ENCODE measurements around the gene HTR1A.

Gene HTR1A

GRCh38 chr5:63962279-63962678 lies at the start of gene HTR1A:
HTR1A (minus strand) TSS chr5:63962445; CDS start chr5:63961719, 726 bp downstream.
- no peak for DNase-seq (ENCODE audit: low read depth)

GRCh38 chr5:64003966-64004365 lies 41.7 kb upstream of the HTR1A start:
- DNase-seq (ENCODE audit: low read depth) = no peak

GRCh38 chr5:64000096-64000495 lies 37.9 kb upstream of the HTR1A start:
- no peak for DNase-seq (ENCODE audit: low read depth)

- DNase-seq (ENCODE audit: low read depth) = no peak
Measured at GRCh38 chr5:63987053-63987452, 24.8 kb upstream of the HTR1A start.

- no peak for DNase-seq (ENCODE audit: low read depth)
Measured at GRCh38 chr5:63981864-63982263, 19.6 kb upstream of the HTR1A start.

GRCh38 chr5:63963926-63964325 lies 1.7 kb upstream of the HTR1A start:
- no peak for DNase-seq (ENCODE audit: low read depth)

GRCh38 chr5:63963080-63963735 lies 963 bp upstream of the HTR1A start:
- DNase-seq (ENCODE audit: low read depth) = peak; percentile 49

- DNase-seq (ENCODE audit: low read depth) = no peak
Measured at GRCh38 chr5:63961598-63962161, 565 bp downstream of the HTR1A start.

GRCh38 chr5:63961125-63961597 lies 1.1 kb downstream of the HTR1A start:
- DNase-seq (ENCODE audit: low read depth) = no peak

- DNase-seq (ENCODE audit: low read depth) = no peak
Measured at GRCh38 chr5:63960646-63961045, 1.6 kb downstream of the HTR1A start.

GRCh38 chr5:63959177-63959982 lies 2.9 kb downstream of the HTR1A start:
- DNase-seq (ENCODE audit: low read depth) = no peak

GRCh38 chr5:63958654-63959053 lies 3.6 kb downstream of the HTR1A start:
- no peak for DNase-seq (ENCODE audit: low read depth)

GRCh38 chr5:63957617-63958016 lies 4.6 kb downstream of the HTR1A start:
- DNase-seq (ENCODE audit: low read depth) = no peak

- no peak for DNase-seq (ENCODE audit: low read depth)
Measured at GRCh38 chr5:63953217-63953616, 9.0 kb downstream of the HTR1A start.

- DNase-seq (ENCODE audit: low read depth) = no peak
Measured at GRCh38 chr5:63935103-63935502, 27.1 kb downstream of the HTR1A start.

GRCh38 chr5:63931836-63932235 lies 30.4 kb downstream of the HTR1A start:
- DNase-seq (ENCODE audit: low read depth) = no peak

- no peak for DNase-seq (ENCODE audit: low read depth)
Measured at GRCh38 chr5:63928451-63928850, 33.8 kb downstream of the HTR1A start.

- DNase-seq (ENCODE audit: low read depth) = no peak
Measured at GRCh38 chr5:63923914-63924313, 38.3 kb downstream of the HTR1A start.

- DNase-seq (ENCODE audit: low read depth) = no peak
Measured at GRCh38 chr5:63919763-63920478, 42.3 kb downstream of the HTR1A start.

- DNase-seq (ENCODE audit: low read depth) = no peak
Measured at GRCh38 chr5:63916786-63917185, 45.5 kb downstream of the HTR1A start.

GRCh38 chr5:63911871-63912270 lies 50.4 kb downstream of the HTR1A start:
- no peak for DNase-seq (ENCODE audit: low read depth)

Measured in fibroblast of gingiva (primary cell).